Stimulated activated CD4-positive, alpha-beta T cell treated with anti-CD3 and anti-CD28 coated beads, Interleukin-2, amount 100 ng/mL, for 4 hours (primary cell): ENCODE results near the gene FXYD7.

ENCODE experiments used
- DNase-seq: peaks from one replicate; pipeline ENCODE4 v3.0.0-alpha.2; 2020; ENCODE audit warnings: low read depth

FXYD7 gene

DNA sequence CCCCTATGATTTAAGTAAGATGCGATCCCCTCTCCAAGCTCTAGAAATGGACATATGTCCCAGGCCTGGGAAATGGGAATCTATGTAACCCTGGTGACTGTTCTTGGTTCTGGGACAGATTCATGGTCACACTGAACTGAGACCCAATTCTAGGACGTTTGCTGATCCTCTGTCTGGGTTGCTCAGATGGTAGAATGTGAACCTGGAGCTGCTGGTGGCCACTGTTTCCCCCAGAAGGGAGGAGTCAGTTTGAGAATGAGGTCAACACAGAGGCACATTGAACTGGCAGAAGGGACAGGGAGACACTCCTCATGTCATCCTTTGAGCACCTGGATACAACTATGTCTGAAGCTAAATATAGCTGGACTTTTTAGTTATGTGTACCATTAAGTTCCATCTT is 56.4 kb downstream of the FXYD7 start:
- no peak for DNase-seq

DNA sequence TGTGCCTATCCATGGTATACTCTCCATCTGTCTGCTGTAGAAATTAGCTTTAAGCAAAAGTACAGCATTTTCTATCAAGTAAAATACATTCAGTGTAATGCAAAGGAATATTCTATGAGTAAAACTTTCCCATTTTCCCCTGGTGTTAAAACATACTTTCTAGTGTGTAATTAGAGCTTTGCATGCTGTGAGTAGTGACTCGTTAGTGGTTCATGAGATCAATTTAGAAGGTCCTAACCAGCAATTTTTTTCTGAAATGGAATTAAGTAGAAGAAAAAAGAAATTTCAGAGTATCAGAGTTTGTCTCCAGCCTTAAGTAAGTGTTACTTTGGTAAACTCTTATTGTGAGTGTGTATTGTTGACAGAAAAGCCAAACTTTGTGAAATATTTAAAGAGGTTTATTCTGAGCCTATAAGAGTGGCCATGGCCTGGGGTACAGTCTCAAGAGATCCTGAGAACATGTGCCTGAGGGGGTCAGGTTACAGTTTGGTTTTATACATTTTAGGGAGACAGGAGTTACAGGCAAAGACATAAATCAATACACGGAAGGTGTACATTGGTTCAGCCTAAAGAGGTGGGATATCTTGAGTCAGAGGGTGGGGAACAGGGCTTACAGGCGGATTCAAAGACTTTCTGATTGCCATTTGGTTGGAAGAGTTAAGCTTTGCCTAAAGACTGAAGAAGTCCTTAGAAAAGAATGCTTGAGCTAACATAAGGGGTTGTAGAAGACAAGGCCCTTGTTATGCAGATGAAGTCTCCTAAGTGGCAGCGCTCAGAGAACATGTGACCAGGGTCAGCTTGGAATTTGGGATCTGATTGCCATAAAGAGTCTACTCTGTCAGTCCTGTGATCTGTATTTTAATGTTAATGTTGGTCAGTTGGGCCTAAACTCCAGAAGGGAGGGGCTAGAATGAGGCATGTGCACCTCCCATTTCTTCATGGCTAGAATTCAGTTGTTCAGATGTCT is 60.0 kb downstream of the FXYD7 start:
- DNase-seq, result no peak
